GM21786 (cell line): ENCODE data around the gene CTRB1.

ENCODE experiments used
- ATAC-seq: cut with Tn5 transposase; IDR thresholded peaks from one replicate; pipeline ENCODE4 v1.9.1; 2021; ENCODE audit not compliant: unreplicated experiment

Gene CTRB1

DNA sequence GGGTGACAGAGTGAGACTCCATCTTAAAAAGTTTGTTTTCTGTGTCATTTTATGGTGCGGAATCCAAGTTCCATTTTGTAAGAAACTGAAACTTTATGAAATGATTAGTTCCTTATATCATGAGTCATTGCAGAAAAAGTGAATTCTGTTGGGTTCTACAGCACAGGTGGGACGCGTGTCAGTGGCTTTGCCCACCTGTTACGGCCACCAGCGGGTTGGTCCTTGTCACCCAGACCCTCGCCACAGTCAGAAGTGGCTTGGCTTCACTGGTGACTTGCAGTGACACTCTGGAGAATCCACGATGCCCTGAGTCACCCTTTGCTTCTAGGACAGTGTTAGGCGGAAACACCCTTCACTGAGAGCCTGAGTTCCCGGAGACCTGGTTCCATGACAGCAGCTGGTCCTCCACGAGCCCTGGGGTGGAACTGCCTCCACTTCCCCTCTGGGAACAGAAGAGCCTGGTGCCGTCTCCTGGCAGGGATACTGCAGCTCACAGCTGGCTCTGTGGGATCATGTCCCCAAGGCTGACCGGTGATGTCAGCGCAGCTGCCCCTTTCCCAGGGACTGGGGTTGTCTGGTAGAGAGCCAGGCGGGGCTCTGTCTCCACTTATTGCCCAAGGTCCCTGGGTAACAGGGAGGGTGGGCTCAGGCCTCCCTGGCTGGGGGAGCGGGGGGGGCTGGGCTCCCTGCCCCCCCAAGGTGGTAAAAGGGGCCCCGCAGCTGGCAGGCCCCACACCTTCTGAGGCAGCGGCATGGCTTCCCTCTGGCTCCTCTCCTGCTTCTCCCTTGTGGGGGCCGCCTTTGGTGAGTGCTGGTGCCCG, at the start of gene CTRB1:
Gene CTRB1, plus strand, starts transcription at position 733 of the 821 bp plus-strand sequence. Its CDS starts 20 bp downstream, at position 753.
- peak; percentile 74 for ATAC-seq

DNA sequence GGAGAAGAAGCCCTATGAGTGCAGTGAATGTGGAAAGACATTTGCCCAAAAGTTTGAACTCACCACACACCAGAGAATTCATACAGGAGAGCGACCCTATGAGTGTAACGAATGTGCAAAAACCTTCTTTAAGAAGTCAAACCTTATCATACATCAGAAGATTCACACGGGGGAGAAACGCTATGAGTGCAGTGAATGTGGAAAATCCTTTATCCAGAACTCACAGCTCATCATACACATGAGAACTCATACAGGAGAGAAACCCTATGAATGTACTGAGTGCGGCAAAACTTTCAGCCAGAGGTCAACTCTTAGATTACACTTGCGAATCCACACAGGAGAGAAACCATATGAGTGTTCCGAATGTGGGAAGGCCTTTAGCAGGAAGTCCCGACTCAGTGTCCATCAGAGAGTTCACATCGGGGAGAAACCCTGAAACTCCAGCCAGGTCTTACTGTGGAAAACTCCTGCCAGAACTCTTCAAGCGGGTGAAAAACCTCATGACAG, 48.8 kb upstream of the CTRB1 start:
- no peak for ATAC-seq

DNA sequence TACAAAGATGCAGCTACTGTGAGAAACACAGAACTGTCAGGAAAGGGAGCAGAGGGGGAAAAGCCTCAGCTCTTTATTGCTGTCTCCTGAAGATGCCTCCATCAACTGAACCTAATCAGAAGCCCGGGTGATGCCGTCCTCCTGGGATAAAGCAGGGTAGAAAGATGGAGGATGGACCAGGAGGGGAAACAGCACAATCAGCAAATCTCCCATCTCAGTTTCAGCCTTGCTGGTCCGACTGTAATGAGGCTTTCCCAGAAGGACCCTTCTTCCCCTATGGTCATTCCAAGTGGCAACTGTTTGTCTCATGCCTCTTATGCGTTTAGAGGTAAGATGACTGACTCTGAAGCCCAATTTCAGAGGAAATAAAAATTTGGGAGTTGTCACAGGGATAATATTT, 46.2 kb upstream of the CTRB1 start:
- ATAC-seq: no peak

DNA sequence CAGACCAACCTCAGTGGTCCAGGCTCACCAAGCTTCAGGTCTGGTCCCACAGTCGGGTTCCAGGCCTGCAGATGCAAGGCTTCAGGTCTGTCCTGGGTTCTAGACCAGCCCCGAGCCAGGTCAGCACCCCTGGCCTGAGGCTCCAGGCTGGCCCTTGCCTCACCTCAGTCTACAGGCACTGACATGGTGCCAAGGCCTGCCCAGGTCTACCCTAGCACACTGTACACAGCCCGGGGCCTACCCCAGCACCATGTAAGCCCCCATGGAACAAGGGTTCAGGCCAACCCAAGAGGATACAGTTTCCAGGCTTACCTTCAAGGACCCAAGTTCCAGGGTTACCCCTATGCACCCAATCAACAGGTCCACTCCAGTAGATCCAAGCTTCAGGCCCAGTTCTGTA, 43.7 kb upstream of the CTRB1 start:
- no peak for ATAC-seq

- no peak for ATAC-seq
Observed at GRCh38 chr16:75176926-75177325, 41.9 kb upstream of the CTRB1 start.

- no peak for ATAC-seq
Observed at GRCh38 chr16:75179208-75179607, 39.6 kb upstream of the CTRB1 start.

DNA sequence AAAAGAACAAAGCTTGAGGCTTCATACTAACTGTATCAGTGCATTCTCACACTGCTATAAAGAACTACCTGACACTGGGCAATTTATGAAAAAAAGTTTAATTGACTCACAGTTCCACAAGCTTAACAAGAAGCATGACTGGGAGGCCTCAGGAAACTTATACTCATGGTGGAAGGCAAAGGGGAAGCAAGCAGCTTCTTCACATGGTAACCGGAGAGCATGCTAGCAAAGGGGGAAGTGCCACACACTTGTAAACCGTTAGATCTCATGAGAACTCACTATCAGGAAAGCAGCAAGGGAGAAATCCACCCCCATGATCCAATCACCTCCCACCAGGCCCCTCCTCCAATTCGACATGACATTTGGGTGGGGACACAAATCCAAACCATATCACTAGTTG, 37.2 kb upstream of the CTRB1 start:
- no peak for ATAC-seq

GRCh38 chr16:75188832-75189477, 29.8 kb upstream of the CTRB1 start:
- no peak for ATAC-seq

GRCh38 chr16:75189638-75190245, 29.0 kb upstream of the CTRB1 start:
- ATAC-seq: no peak

DNA sequence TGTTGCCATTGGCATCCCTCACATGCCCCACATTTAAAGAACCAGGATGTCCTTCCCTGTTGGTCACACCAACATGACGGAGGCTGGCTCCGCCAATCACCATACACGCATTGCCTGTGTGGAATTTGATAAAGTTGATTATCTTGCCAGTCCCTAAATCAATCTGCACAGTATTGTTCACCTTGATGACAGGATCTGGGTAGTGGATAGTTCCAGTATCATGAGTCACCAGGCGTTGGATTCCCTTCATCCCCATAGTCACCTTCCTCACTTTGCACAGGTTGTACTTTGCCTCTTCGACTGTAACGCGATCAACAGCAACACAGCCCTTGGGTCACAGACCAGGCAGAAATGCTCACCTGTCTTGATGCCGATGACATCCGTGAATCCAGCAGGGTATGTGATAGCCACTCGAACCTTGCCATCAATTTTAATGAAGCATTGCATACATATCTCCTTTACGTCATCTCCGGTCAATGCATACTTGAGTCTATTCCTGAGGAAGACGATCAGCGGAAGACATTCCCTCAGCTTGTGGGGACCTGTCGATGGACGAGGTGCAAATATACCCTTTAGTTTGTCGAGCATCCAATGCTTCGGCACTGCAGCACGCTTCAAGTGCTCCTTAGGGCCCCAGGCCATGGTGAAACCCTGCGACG, 26.1 kb upstream of the CTRB1 start:
- ATAC-seq: no peak

GRCh38 chr16:75193265-75193650, 25.5 kb upstream of the CTRB1 start:
- no peak for ATAC-seq

- no peak for ATAC-seq
Observed at GRCh38 chr16:75193730-75194444, 24.9 kb upstream of the CTRB1 start.

- ATAC-seq: no peak
Observed at GRCh38 chr16:75195811-75196790, 22.7 kb upstream of the CTRB1 start.

GRCh38 chr16:75196836-75197235, 22.0 kb upstream of the CTRB1 start:
- no peak for ATAC-seq

DNA sequence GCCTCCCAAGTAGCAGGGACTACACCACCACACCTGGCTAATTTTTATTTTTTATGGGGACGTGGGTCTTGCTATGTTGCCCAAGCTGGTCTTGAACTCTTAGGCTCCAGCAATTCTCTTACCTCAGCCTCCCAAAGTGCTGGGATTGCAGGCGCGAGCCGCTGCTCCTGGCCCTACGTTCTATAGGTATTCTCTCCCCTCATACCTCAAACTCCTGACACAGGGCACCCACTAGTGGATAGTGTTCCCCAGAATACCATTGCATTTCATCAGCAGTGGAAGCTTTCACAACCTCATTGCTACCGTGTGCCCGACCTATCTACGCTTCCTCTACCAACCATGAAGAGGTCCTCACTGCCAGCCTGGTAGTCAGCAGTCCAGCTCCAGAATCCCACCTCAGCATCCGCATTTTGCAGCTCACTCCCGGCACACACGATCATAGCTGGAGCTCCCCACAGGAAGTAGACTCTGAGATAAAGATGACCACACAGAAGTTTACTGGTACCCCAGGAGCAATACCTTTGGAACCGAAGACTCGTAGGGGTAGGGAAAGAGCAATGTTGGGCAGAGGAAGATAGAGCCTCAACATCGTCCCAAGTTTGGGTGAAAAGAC, 21.2 kb upstream of the CTRB1 start:
- no peak for ATAC-seq

DNA sequence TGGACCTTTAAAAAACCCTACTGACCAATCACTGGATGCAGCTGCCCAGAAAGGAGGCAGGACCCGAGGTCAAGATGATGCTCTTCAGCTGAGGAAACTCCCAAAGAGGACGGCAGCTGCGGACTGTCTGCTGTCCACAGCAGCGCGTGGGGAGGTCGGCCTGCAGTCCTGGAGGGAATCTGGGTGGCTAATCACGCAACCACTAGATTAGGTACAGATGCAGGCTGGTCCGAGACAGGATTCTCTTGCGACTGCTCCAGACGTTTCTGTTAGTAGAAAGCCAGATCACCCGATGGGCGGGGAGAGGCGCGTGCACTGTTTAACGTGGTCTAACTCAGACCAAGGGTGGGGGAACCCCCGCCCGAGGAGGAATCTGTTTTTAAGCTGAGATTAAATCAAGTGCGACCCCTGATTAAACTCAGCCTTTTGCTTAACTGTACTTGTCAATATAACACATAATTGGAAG, 20.6 kb upstream of the CTRB1 start:
- ATAC-seq: no peak

GRCh38 chr16:75202069-75202590, 16.7 kb upstream of the CTRB1 start:
- no peak for ATAC-seq

- ATAC-seq: no peak
Observed at GRCh38 chr16:75203096-75203495, 15.7 kb upstream of the CTRB1 start.
